ENCODE measurements around the gene RHOT2.

DNA sequence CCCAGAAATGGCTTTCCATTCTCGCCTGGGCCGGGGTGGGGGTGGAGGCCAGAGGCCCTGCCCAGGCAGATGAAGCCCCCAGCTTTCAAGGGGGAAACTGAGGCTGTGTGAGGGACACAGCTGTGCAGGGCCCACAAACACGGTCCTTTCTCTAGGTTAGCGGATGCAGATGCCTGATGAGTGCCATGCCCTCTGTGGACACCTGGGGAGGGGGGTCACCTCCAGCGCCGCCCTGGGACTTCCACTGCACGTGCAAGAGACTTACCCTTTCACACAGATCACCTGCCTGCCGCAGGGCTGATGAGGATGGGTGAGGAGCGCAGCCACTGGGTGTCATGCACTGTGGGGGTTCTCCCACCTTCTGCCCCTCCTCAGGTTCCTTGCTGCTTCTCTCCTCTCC lies 50.5 kb downstream of the RHOT2 start:
- TF ChIP-seq CTCF (IDR thresholded peaks at IDR 0.05) = no peak
- TF ChIP-seq EP300 (IDR thresholded peaks at IDR 0.05) = no peak
